Fibroblast of lung (primary cell): ENCODE data around the gene RTKN. TPM values are rescaled to one million over a fixed set of nuclear protein-coding genes. Genes with fewer than 3 reads are reported as not detected.

Experiments used
- DNase-seq, 2 donors: peaks; one replicate each; pipeline versions ENCODE4 v3.0.0 to v3.0.0-alpha.2; 2010; ENCODE audit warnings: low read depth in 2 of 2
- H2AFZ ChIP-seq: 2 replicates; pipeline ENCODE4 v1.5.1; 2012; ENCODE audit warnings: low read length, control low read depth, inconsistent platforms
- H3K27ac ChIP-seq: 2 replicates; pipeline ENCODE4 v1.5.1; 2011; ENCODE audit warnings: low read length, control low read depth; ENCODE audit not compliant: insufficient read depth
- H3K27me3 ChIP-seq: 2 replicates; pipeline ENCODE4 v1.5.1; 2011; ENCODE audit warnings: mild to moderate bottlenecking, low read length; ENCODE audit not compliant: control insufficient read depth, insufficient read depth
- H3K36me3 ChIP-seq: 2 replicates; pipeline ENCODE4 v1.5.1; 2011; ENCODE audit warnings: low read length; ENCODE audit not compliant: control insufficient read depth, insufficient read depth
- H3K4me1 ChIP-seq: 2 replicates; pipeline ENCODE4 v1.5.1; 2011; ENCODE audit warnings: low read length; ENCODE audit not compliant: control insufficient read depth, insufficient read depth; ENCODE audit errors: extremely low read depth
- H3K4me2 ChIP-seq: 2 replicates; pipeline ENCODE4 v1.5.1; 2011; ENCODE audit warnings: low read length, control low read depth; ENCODE audit not compliant: insufficient read depth; ENCODE audit errors: extremely low read depth
- H3K4me3 ChIP-seq, 4 experiments: fragments of 200-600 bp in 1 of 4; sonication (generic) in 1 of 4; replicated peaks in 1 of 4; 2 replicates each; pipeline ENCODE4 v1.5.1; 2011 to 2016; ENCODE audit warnings: low read length in 4 of 4, low read depth in 3 of 4, mild to moderate bottlenecking in 3 of 4, control low read depth in 2 of 4, inconsistent platforms in 1 of 4, mixed read lengths in 1 of 4; ENCODE audit not compliant: insufficient read depth in 1 of 4; ENCODE audit errors: control extremely low read depth in 1 of 4
- H3K79me2 ChIP-seq: 2 replicates; pipeline ENCODE4 v1.5.1; 2012; ENCODE audit warnings: mild to moderate bottlenecking, low read length, inconsistent platforms; ENCODE audit not compliant: control insufficient read depth, insufficient read depth
- H3K9ac ChIP-seq: 2 replicates; pipeline ENCODE4 v1.5.1; 2011; ENCODE audit warnings: mild to moderate bottlenecking, low read length, control low read depth; ENCODE audit not compliant: insufficient read depth
- H3K9me3 ChIP-seq: 2 replicates; pipeline ENCODE4 v1.5.1; 2012; ENCODE audit warnings: low read depth, low read length; ENCODE audit not compliant: control insufficient read depth, insufficient read depth
- H4K20me1 ChIP-seq: 2 replicates; pipeline ENCODE4 v1.5.1; 2011; ENCODE audit warnings: low read length; ENCODE audit not compliant: control insufficient read depth, insufficient read depth; ENCODE audit errors: extremely low read depth
- EZH2 ChIP-seq: IDR thresholded peaks from 2 replicates; pipeline ENCODE4 v1.5.1; 2012; ENCODE audit warnings: low read length, control low read depth, mild to moderate bottlenecking; ENCODE audit errors: missing control alignments
- polyA plus RNA-seq, 2 donors: library from polyadenylated mRNA; depleted of rRNA in 1 of 2; stranded (reverse) in 1 of 2; unstranded in 1 of 2; fragments of >200 nt; gene quantifications; 2 replicates each; pipeline ENCODE4 v1.2.1, GENCODE V29; 2011 to 2012; ENCODE audit warnings: missing spikeins in 1 of 2
- total RNA-seq: library from RNA; depleted of rRNA; stranded (reverse); fragments of >200 nt; gene quantifications from 2 replicates; pipeline ENCODE4 v1.2.1, GENCODE V29; 2014
- TF ChIP-seq, protein P1 (sequence below), 2 donors: IDR thresholded peaks in 1 of 2; conservative IDR thresholded peaks in 1 of 2; 1 replicate in 1 of 2; 2 replicates in 1 of 2; pipeline ENCODE4 v1.5.1; 2011 to 2012; ENCODE audit warnings: low read length in 2 of 2, control low read depth in 1 of 2, inconsistent platforms in 1 of 2, low read depth in 1 of 2, mild to moderate bottlenecking in 1 of 2

RTKN gene
- total and polyA plus RNA-seq, 2 donors (not counting 1 experiment from before 2014, with no cell fraction given) = 8.3 to 16.0 TPM

DNA sequence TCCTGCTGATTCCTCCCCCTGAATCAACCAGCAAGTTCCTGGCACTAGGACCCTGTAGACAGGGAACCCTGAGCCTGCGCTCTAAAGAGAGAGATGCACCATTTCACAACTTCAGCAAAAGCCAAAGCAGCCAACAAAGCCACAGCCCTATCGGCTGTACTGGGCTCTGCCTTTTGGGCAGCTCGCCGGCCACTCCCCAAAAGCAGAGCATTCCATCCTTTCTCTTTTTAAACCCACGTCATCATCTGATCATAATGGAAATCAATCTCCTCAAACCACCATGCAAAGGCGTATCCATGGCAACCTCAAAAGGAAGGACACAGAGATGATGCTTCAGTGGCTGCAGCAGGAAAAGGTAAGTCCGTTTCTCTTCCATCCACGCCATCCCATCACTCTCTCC, 56.3 kb downstream of the RTKN start:
- no peaks in the 10 kb centered on the region for H3K9me3 ChIP-seq
- peak in 1 of 2 donors; percentile 25 for DNase-seq
- H3K4me1 ChIP-seq = peaks cover 12% of the 10 kb centered on the region
- H3K27ac ChIP-seq = no peak overlapping the region
- H3K79me2 ChIP-seq = peaks cover 66% of the 10 kb centered on the region
- no peak overlapping the region for H3K9ac ChIP-seq
- no peaks in the 10 kb centered on the region for H4K20me1 ChIP-seq
- H3K27me3 ChIP-seq = no peaks in the 10 kb centered on the region
- no peak overlapping the region for H3K4me2 ChIP-seq
- H3K4me3 ChIP-seq = no peak overlapping the region
- no peaks in the 10 kb centered on the region for H3K36me3 ChIP-seq
- H2AFZ ChIP-seq = no peak overlapping the region
- TF ChIP-seq EZH2 = no peak
- TF ChIP-seq, protein P1, sequence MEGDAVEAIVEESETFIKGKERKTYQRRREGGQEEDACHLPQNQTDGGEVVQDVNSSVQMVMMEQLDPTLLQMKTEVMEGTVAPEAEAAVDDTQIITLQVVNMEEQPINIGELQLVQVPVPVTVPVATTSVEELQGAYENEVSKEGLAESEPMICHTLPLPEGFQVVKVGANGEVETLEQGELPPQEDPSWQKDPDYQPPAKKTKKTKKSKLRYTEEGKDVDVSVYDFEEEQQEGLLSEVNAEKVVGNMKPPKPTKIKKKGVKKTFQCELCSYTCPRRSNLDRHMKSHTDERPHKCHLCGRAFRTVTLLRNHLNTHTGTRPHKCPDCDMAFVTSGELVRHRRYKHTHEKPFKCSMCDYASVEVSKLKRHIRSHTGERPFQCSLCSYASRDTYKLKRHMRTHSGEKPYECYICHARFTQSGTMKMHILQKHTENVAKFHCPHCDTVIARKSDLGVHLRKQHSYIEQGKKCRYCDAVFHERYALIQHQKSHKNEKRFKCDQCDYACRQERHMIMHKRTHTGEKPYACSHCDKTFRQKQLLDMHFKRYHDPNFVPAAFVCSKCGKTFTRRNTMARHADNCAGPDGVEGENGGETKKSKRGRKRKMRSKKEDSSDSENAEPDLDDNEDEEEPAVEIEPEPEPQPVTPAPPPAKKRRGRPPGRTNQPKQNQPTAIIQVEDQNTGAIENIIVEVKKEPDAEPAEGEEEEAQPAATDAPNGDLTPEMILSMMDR (conservative IDR thresholded peaks at IDR 0.05 in 1 of 2, IDR thresholded peaks at IDR 0.05 in 1 of 2; ENCODE audit: low read depth in 1 of 2, low read length in 2 of 2) = no peak

DNA sequence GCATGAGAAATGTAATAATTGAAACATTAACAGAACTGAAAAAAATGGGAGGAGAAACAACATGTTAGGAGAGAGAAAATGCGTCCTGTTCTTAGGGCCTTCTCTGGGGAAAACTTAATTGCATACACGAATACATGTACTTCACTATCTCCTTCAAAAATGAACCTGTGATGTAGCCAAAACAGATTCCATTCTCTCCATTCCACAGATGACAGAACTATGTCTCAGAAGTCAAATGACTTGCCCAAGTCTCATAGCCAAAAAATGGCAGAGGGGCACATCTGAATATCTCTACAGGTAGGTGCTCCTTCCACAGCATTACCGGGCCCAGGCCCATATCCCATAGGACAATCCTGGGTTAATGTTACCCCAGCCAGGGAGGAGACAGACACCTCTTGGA, 57.7 kb downstream of the RTKN start:
- DNase-seq = peak in 1 of 2 donors; percentile 64
- Histone ChIP-seq H4K20me1 (no peaks in the 10 kb centered on the region), H2AFZ (no peak overlapping the region), H3K4me2 (no peak overlapping the region), H3K4me1 (peaks cover 14% of the 10 kb centered on the region), H3K36me3 (no peaks in the 10 kb centered on the region), H3K79me2 (peaks cover 66% of the 10 kb centered on the region), H3K4me3 (no peak overlapping the region), H3K9me3 (no peaks in the 10 kb centered on the region), H3K9ac (no peak overlapping the region), H3K27me3 (no peaks in the 10 kb centered on the region), H3K27ac (no peak overlapping the region)
- TF ChIP-seq EZH2 = no peak
- TF ChIP-seq, protein P1 (conservative IDR thresholded peaks at IDR 0.05 in 1 of 2, IDR thresholded peaks at IDR 0.05 in 1 of 2; ENCODE audit: low read depth in 1 of 2, low read length in 2 of 2) = no peak

DNA sequence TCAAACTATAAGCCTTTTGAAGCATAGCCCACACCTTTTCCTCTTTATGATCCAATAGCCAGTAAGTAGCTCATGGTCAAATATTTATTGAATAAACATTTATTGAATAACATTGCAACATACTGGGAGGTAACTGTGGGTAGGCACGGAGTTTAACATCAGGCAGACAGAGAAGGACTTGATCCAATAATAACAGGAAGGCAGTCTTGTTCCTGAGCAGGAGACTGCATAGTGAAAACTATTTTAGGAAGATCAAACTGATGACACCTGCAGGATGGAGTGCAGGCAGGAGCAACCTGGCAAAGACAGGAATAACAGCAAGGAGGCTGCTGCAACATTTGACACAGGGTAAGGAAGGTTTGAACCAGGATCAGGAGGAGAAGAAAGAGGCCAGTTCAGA, 58.5 kb downstream of the RTKN start:
- peak overlapping the region; percentile 30 for H3K4me2 ChIP-seq
- no peak overlapping the region for H2AFZ ChIP-seq
- H3K9me3 ChIP-seq = no peaks in the 10 kb centered on the region
- no peak overlapping the region for H3K4me3 ChIP-seq
- no peaks in the 10 kb centered on the region for H4K20me1 ChIP-seq
- DNase-seq = peak; percentile 72 to 74
- H3K79me2 ChIP-seq = peaks cover 66% of the 10 kb centered on the region
- peaks cover 14% of the 10 kb centered on the region for H3K4me1 ChIP-seq
- H3K27me3 ChIP-seq = no peaks in the 10 kb centered on the region
- H3K9ac ChIP-seq = no peak overlapping the region
- no peak for TF ChIP-seq EZH2
- TF ChIP-seq, protein P1 (conservative IDR thresholded peaks at IDR 0.05 in 1 of 2, IDR thresholded peaks at IDR 0.05 in 1 of 2; ENCODE audit: low read depth in 1 of 2, low read length in 2 of 2) = no peak
- no peaks in the 10 kb centered on the region for H3K36me3 ChIP-seq
- H3K27ac ChIP-seq = peak overlapping the region; percentile 58
